Activated CD4-positive, alpha-beta T cell treated with anti-CD3 and anti-CD28 coated beads, Interleukin-2, Interleukin-6, amounts not matched to agents 100 ng/mL and 50 ng/mL, durations not matched to agents 16 hours and 8 hours (primary cell): ENCODE data around the gene ESRRA.
A peak's percentile ranks its signal among the peaks of the same experiment; 100 is the strongest.

Experiments
- DNase-seq: peaks from one replicate; pipeline ENCODE4 v3.0.0-alpha.2; 2020

Gene ESRRA

GRCh38 chr11:64275031-64275800, 30.1 kb upstream of the ESRRA start:
- DNase-seq: no peak

- DNase-seq: no peak
These were observed 29.5 kb upstream of the ESRRA start for GRCh38 chr11:64275841-64276240.

GRCh38 chr11:64276653-64277431, 28.5 kb upstream of the ESRRA start:
- DNase-seq: no peak

DNA sequence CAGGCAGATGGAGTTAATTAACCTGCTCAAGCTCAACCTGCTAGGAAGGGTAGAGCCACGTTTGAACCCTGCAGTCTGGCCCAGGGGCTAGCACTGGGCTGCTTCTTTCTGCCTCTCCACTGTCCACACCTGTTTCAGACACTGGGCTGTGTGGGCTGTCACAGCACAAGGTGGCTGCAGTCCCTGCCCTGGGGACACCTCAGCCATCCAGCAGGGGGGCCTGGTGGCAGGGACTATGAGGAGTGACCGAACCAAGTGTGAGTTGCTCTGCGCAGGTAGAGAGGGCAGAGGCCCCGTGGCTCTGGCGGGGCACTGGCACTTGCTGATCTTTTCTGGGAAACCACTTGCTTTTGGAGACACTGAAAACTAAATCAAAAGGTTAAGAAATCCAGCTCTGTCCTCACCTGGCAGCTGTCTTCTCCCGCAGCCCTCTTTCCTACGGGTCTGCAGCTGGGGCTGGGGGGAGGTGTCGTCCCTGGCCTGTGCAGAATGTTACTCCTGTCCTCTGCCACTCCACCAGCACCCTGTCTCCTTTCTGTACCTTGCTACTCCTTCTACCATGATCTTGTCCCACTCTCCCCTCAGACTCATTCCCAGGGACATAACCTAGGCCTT, 26.6 kb upstream of the ESRRA start:
- DNase-seq: no peak

DNA sequence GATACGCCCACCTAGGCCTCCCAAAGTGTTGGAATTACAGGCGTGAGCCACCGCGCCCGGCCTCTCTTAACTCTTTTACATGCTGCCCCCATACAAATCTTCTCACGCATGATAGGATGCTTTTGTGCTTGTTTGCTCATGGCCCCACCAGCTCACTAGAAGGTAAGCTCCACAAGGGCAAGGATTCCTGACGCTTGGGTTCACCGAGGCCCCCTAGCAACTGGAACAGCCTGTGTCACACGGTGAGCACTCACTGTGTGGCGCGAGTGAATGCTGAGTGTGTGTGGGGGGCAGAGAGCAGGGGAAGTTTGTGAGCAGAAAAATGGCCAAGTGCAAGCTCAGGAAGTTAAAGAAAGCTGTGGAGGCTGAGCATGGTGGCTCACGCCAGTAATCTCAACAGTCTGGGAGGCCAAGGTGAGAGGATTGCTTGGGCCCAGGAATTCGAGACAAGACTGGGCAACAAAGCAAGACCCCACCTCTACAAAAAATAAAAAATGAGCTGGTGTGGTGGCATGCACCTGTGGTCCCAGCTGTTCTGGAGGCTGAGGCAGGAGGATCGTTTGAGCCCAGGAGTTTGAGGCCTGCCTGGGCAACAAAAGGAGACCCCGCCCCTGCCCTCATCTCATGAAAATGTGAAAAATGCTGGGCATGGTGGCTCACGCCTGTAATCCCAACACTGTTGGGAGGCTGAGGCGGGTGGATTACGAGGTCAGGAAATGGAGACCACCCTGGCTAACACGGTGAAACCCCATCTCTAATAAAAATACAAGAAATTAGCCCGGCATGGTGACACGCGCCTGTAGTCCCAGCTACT, 23.2 kb upstream of the ESRRA start:
- no peak for DNase-seq

- no peak for DNase-seq
These were observed 22.2 kb upstream of the ESRRA start for GRCh38 chr11:64283092-64283491.

DNA sequence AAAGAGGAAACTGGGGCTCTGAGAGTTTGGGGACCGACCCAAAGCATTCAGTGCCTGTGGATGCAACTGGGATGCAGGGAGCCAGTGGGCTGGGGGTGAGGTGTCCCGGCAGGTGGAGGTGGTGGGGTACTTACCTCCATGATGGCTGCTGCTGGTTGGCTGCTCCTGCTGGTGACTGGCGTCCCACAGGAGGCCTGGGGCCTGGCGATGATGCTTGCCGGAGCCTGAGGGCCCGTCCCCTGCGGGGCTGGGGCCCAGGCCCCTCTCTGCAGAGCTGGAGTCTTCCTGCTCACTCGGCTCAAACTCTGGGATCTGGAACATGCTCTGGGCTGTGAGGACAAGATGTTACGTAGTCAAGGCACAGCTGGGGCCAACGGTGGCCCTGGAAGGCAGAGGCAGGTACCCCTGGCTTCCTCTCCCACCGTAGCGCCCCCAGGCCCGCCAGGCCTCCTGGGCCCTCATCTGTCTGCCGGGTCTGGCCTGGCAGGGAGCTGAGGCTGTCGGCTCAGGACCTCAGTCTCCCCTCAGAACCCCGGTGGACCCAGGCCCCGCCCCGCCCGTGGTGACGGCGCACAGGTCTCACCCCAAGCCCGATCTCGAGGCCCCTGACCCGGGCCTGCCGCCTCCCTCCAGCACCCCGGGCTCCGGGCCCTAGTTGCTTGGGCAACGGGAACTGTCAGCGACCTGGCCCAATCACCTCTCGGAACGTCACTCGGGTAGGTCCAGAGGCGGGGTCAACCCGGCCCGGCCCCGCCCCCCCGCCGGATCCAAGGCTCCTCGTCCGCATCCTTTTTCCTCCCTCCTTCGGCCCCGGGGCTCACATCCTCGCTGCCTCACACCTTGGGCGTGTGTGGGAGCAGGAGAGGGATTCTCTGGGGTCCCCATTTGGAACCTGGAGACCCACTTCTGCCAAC, 21.0 kb upstream of the ESRRA start, which contains the start of gene BAD:
Gene BAD (minus strand): TSS at position 618 of the 914 bp plus-strand sequence. CDS start 297 bp downstream, at position 321.
- peak; percentile 97 for DNase-seq

DNA sequence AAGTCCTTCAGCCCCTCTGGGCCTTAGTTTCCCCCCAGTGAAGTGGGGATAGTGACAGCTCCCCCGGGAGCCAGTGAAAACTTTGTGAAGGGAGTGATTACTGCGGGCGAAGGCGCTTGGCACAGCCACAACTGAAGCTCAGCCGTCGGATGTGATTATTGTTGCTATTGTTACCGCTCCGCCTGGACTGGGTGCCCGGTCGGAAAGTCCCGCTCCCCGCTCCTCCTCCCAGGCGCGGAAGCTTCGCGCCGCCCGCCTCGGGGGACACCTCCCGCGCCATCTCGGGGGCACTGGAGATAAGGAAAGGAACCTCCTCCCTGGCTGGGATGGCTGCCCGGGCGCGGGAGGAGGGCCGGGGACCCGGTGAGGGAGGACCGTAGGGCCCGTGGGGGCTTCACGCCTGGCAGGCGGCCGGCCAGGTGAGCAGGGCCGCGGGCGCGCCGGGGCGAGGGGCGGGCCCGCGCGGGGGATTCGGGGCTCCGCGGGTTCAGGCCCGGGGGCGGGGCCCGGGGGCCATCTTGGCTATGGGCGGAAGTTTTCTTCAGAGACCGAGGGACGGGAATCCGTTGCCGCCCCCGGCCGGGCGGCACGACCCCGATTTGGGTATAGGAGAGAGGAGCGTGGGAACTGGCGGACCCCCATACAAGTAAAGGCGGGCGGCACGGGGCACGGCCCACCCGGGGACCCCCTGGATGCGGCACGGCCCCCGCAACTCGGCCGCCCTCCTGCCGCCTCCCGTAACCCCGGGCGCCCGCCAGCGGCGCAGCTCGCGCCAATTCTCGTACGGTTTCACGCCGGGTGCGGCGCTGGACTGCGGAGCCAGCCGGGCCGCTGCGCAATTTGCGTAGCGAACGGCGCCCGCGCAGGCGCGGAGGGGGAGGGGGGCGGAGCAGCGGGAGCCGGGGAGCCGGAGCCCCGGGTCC, 20.1 kb upstream of the ESRRA start, which contains the start of gene GPR137:
Gene GPR137 (plus strand): TSS at position 887 of the 923 bp plus-strand sequence. CDS start 677 bp downstream, outside the sequence.
- DNase-seq: peak; percentile 92

- DNase-seq: peak; percentile 45
These were observed 19.2 kb upstream of the ESRRA start for GRCh38 chr11:64285885-64286800.

GRCh38 chr11:64286801-64287159, 18.5 kb upstream of the ESRRA start:
- DNase-seq: no peak

- no peak for DNase-seq
These were observed 17.5 kb upstream of the ESRRA start for GRCh38 chr11:64287676-64288352.

DNA sequence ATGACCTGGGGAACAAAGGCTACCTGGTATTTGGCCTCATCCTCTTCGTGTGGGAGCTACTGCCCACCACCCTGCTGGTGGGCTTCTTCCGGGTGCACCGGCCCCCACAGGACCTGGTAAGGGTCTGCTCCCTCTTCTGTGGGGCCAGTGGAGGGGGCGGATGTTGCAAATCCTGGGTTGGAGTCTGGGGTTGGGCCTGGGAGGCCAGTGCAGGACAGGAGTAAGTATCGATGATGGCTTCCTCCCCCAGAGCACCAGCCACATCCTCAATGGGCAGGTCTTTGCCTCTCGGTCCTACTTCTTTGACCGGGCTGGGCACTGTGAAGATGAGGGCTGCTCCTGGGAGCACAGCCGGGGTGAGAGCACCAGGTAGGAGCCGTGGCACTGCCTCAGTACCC, 17.0 kb upstream of the ESRRA start:
- DNase-seq: no peak

DNA sequence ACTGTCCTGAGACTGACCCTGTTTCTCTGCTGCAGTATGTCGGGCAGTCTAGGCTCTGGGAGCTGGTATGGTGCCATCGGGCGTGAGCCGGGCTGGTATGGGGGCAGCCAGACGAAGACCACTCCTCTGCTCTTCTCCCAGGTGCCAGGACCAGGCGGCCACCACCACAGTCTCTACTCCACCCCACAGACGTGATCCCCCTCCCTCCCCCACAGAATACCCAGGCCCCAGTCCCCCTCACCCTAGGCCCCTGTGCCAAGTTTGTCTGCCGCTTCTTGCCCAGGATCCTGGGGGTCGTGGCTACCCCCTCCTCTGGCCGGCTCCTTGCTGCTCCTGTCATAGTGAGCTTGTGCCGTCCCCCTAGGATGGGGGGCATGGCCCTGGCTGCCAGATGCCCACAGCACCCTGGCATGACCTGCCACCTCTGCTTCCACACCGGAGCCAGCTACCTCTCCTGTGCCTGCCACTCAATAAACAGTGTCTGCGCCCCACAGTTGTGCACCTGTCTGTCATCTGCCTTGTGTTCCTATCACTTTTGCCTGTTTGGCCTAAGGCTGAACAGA, 16.2 kb upstream of the ESRRA start:
- no peak for DNase-seq

DNA sequence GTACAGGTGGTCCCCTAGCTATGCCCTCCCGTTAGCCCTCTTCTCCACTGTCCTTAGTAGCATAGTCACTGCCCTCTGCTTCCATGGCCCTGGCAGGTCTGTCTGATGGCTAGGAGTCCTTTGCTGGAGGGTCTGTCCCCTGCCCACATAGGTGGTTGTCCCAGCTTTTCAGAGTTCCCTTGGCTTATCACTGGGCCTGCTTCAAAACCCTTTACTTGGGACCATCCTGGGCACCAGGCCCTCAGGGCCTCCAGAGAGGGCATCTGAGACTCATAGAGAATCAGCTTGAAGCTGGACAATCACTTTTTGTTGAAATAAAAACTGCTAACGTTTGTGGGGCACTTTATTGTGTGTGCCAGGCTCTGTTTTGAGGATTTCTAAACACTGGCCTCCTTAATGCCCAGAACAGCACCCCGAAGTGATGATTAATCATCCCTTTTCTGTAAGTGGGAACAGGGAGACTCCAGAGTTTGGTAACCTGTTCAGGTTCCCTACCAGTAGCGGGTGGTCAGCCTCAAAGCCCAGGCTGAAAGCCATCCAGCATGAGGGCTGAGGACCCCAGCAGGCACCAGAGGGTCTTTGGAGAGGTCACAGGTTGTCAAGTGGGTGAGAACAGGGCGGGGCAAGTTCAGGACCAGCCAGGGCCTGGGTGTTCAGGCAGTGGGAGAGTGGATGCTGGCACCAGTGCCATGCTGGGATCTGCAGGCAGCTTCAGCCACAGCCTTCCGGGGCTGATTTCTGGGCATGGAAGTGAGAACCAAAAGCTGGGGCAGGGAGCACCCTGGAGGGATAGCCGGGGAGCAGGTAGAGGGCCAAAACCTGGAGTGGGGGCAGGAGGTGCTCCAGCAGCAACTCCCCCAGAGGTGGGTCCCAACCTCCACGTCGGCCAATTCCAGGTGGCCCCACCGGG, 14.7 kb upstream of the ESRRA start:
- DNase-seq: no peak

DNA sequence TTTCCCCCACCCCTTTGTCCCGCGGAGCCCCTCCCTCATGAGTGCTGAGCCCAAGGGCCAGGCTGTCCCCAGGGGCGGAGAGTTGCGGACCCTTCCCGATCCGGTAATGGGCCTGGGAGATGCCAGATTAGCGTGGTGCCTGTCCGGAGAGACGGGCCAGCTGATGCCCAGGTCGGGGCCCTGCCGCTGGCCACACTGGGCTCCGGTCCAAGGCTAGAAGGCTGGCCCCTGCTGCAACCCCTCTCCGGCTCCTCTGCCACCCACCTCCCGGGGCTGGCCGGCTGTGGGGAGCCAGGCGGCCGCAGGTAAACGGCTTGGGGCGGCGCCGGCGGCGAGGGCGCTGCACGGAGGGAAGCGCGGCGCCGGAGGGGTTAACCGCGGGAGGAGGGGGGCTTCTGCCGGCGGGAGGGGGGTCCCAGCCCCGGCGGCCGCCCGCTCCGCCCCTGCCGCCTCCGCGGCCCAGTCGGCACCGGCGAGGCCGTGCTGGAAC, 14.0 kb upstream of the ESRRA start, which contains the start of gene KCNK4:
Gene KCNK4 (plus strand): TSS at position 41 of the 490 bp plus-strand sequence. CDS start 1,717 bp downstream, outside the sequence.
- DNase-seq: no peak

- DNase-seq: no peak
These were observed 13.4 kb upstream of the ESRRA start for GRCh38 chr11:64291752-64292459.
